DMS53 treated with DMSO at 0.1 percent for 48 hours (cell line): Measurements from ENCODE around the gene WDR45.

Source experiments
- DNase-seq: peaks from one replicate; lab custom pipeline; 2025; ENCODE audit not compliant: unreplicated experiment; lab: John Stamatoyannopoulos, UW

Gene WDR45

GRCh38 chrX:49053223-49054072 lies 26.2 kb downstream of the WDR45 start:
- DNase-seq, result peak; percentile 35

- no peak for DNase-seq
Observed at GRCh38 chrX:49043987-49044281, 35.8 kb downstream of the WDR45 start.

GRCh38 chrX:49043220-49043986 lies 36.3 kb downstream of the WDR45 start, which contains the start of gene TFE3:
Gene TFE3, minus strand, starts transcription at chrX:49043357. Its CDS starts 131 bp downstream, at chrX:49043226.
- peak; percentile 94 for DNase-seq

GRCh38 chrX:49042581-49043219 lies 37.0 kb downstream of the WDR45 start:
- no peak for DNase-seq

GRCh38 chrX:49041744-49042580 lies 37.7 kb downstream of the WDR45 start:
- DNase-seq, result no peak

- no peak for DNase-seq
Observed at GRCh38 chrX:49040376-49040955, 39.2 kb downstream of the WDR45 start.

GRCh38 chrX:49039598-49040375 lies 39.9 kb downstream of the WDR45 start:
- DNase-seq, result peak; percentile 28

GRCh38 chrX:49037883-49038475 lies 41.7 kb downstream of the WDR45 start:
- no peak for DNase-seq

GRCh38 chrX:49030283-49030682 lies 49.4 kb downstream of the WDR45 start:
- DNase-seq, result no peak

GRCh38 chrX:49029876-49030275 lies 49.8 kb downstream of the WDR45 start:
- no peak for DNase-seq
